ENCODE measurements around the gene ELOVL1. TPM values are rescaled to one million over a fixed set of nuclear protein-coding genes. Genes with fewer than 3 reads are reported as not detected.

The ELOVL1 gene
- total RNA-seq, 2 donors from 2014 or later, result 24.3 to 41.4 TPM

DNA sequence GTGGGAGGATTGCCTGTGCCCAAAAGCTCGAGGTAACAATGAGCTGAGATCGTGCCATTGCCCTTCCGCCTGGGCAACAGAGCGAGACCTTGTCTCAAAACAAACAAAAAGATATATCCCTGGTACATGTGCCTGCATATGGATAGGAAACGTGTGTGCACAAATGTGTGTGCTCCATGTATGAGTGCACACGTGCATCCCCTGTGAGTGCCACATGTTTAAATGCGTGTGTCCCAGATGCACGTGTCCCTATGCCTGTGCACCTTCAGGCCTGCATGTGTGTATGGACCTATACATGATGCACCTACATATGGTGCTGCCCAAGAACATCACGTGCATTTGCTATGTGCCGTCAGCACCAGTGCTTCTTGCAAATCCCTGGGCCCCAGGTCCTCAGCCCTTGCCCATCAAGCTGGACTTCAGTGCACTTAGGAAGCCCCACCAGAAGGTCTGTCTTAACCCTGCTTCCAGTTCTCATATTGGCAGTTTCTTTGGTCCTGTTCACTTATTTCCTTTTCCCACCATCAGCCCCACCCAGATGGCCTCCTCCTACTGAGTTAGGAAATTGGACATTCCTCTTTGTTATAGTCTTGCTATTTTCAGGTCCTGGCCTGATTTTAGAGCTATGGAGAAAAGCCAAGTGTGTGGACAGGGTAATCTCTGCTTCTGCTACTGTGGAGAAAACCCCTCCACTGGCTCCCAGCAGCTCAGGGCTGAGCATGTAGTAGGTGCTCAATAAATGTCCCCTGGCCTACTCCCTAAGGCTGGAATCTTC, 51.7 kb downstream of the ELOVL1 start:
- Histone ChIP-seq H3K9me3 (no peaks in the 10 kb centered on the region), H3K27ac (no peak overlapping the region), H3K27me3 (no peaks in the 10 kb centered on the region), H3K36me3 (no peaks in the 10 kb centered on the region), H3K4me1 (no peaks in the 10 kb centered on the region), H3K4me3 (no peak overlapping the region)
- TF ChIP-seq, protein P1, sequence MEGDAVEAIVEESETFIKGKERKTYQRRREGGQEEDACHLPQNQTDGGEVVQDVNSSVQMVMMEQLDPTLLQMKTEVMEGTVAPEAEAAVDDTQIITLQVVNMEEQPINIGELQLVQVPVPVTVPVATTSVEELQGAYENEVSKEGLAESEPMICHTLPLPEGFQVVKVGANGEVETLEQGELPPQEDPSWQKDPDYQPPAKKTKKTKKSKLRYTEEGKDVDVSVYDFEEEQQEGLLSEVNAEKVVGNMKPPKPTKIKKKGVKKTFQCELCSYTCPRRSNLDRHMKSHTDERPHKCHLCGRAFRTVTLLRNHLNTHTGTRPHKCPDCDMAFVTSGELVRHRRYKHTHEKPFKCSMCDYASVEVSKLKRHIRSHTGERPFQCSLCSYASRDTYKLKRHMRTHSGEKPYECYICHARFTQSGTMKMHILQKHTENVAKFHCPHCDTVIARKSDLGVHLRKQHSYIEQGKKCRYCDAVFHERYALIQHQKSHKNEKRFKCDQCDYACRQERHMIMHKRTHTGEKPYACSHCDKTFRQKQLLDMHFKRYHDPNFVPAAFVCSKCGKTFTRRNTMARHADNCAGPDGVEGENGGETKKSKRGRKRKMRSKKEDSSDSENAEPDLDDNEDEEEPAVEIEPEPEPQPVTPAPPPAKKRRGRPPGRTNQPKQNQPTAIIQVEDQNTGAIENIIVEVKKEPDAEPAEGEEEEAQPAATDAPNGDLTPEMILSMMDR (IDR thresholded peaks at IDR 0.05), result no peak
- no peak for DNase-seq (ENCODE audit: low spot score)

DNA sequence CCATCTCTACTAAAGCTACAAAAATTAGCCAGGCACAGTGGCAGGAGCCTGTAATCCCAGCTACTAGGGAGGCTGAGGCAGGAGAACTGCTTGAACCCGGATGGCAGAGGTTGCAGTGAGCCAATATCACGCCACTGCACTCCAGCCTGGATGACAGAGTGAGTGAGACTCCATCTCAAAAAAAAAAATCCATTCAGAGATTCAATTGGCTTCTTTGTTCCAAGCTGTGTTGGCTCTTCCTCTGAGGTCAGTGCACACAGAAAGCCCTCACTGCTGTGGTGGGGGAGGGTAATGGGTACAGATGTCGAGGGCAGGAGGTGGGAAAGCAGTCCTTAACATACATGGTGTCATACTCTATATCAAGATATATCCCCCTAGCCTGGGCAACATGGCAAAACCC, 52.3 kb downstream of the ELOVL1 start:
- no peak for DNase-seq (ENCODE audit: low spot score)
- H3K27me3 ChIP-seq, result no peaks in the 10 kb centered on the region
- no peaks in the 10 kb centered on the region for H3K4me1 ChIP-seq
- no peaks in the 10 kb centered on the region for H3K36me3 ChIP-seq
- TF ChIP-seq, protein P1 (IDR thresholded peaks at IDR 0.05), result no peak
- H3K4me3 ChIP-seq, result no peak overlapping the region
- no peaks in the 10 kb centered on the region for H3K9me3 ChIP-seq
- H3K27ac ChIP-seq, result no peak overlapping the region

DNA sequence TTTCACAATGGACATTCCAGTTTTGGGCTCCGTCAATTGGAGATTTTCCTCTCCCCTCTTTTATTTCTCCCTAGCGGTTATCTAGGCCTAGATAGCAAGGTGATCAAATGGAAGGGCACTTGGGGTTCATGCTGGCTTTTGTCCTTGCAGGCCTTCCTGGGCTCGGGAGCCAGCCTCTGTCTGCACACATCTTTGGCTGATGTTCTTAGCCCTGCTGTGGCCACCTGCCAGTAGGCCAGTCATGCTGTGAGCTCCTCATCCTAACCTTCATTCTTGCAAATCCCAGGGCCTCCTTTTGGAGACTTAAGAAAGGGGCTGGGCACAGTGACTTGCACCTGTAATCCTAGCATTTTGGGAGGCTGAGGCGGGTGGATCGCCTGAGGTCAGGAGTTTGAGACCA, 53.6 kb downstream of the ELOVL1 start:
- no peak for DNase-seq (ENCODE audit: low spot score)
- no peaks in the 10 kb centered on the region for H3K9me3 ChIP-seq
- H3K27ac ChIP-seq, result no peak overlapping the region
- TF ChIP-seq, protein P1 (IDR thresholded peaks at IDR 0.05), result no peak
- no peaks in the 10 kb centered on the region for H3K4me1 ChIP-seq
- H3K4me3 ChIP-seq, result no peak overlapping the region
- no peaks in the 10 kb centered on the region for H3K36me3 ChIP-seq
- H3K27me3 ChIP-seq, result no peaks in the 10 kb centered on the region

DNA sequence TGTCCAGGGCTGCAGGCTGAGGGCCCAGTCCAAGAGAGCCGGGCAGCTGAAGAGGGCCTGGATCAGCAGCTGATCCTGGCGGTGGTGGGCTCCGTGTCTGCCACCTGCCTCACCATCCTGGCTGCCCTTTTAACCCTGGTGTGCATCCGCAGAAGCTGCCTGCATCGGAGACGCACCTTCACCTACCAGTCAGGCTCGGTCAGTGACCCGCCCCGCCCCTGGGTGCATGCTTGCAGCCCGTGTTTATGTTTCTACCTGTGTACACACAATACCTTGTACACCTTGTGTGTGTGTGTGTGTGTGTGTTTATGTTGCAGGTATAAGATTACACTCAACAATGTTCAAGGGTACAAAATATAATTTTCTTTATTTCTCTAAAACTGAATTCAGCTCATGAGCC, 54.0 kb downstream of the ELOVL1 start:
- Histone ChIP-seq H3K27ac (no peak overlapping the region), H3K36me3 (no peaks in the 10 kb centered on the region), H3K4me1 (no peaks in the 10 kb centered on the region), H3K4me3 (no peak overlapping the region), H3K27me3 (no peaks in the 10 kb centered on the region), H3K9me3 (no peaks in the 10 kb centered on the region)
- no peak for DNase-seq (ENCODE audit: low spot score)
- TF ChIP-seq, protein P1 (IDR thresholded peaks at IDR 0.05), result no peak

Small RNA genes within 50 kb of the gene (microRNA-seq; reads per million reads assigned to microRNA genes)
- gene MIR6734 (ENCODE audit: borderline number of aligned reads in 2 of 2, borderline replicate concordance in 1 of 2), result 0 to 2.8 reads per million in 2 donors

Other genes starting within 250 kb of the ELOVL1 start
- 10 to 100 TPM; 28.4 to 34.0 TPM for gene EBNA1BP2, start 195.7 kb downstream of the ELOVL1 start, total RNA-seq
- under 1 TPM in 1 of 2 donors, not detected in 1; 0.12 TPM for gene CFAP57, start 195.7 kb downstream of the ELOVL1 start, total RNA-seq
- gene TMEM125, start 98.0 kb downstream of the ELOVL1 start, total RNA-seq, result 1 to 10 TPM in 1 of 2 donors, under 1 TPM in 1; 0.70 to 2.1 TPM
- gene C1orf210, start 82.4 kb downstream of the ELOVL1 start, total RNA-seq, result not detected
- gene TIE1, start 67.0 kb downstream of the ELOVL1 start, total RNA-seq, result 10 to 100 TPM; 23.6 to 51.7 TPM
- under 1 TPM in 1 of 2 donors, not detected in 1; 0.39 TPM for gene MPL, start 30.2 kb downstream of the ELOVL1 start, total RNA-seq
- 1 to 10 TPM in 1 of 2 donors, under 1 TPM in 1; 0.63 to 2.5 TPM for gene CDC20, start 9.0 kb downstream of the ELOVL1 start, total RNA-seq
- 10 to 100 TPM; 18.8 to 21.3 TPM for gene MED8, start 21.8 kb upstream of the ELOVL1 start, total RNA-seq
- gene SZT2, start 21.9 kb upstream of the ELOVL1 start, total RNA-seq, result 10 to 100 TPM; 17.5 to 22.8 TPM
- gene HYI, start 85.9 kb upstream of the ELOVL1 start, total RNA-seq, result 10 to 100 TPM; 17.3 to 23.0 TPM
- 10 to 100 TPM in 1 of 2 donors, 1 to 10 TPM in 1; 7.4 to 27.7 TPM for gene PTPRF, start 162.9 kb upstream of the ELOVL1 start, total RNA-seq

Data from right atrium auricular region (tissue), 2 donors.